HepG2 (cell line): Measurements from ENCODE around the gene LPAR1.

ENCODE experiments used
- HCFC1 ChIP-seq: fragments of 150-350 bp; IDR thresholded peaks from 2 replicates; pipeline ENCODE4 v1.6.1; 2014; ENCODE audit warnings: low read depth, low read length
- KDM3A ChIP-seq: IDR thresholded peaks from 2 replicates; pipeline ENCODE4 v1.6.1; 2018; ENCODE audit warnings: low read depth, missing compliant biosample characterization
- KLF13 ChIP-seq: sonication (generic); formaldehyde crosslinking; IDR thresholded peaks from 2 replicates; pipeline ENCODE4 v1.4.0; 2020; ENCODE audit warnings: mild to moderate bottlenecking, missing genetic modification reagents
- MAX ChIP-seq: IDR thresholded peaks from 2 replicates; pipeline ENCODE4 v1.6.1; 2012; ENCODE audit warnings: inconsistent platforms
- NR2C2 ChIP-seq: sonication (generic); formaldehyde crosslinking; IDR thresholded peaks from 2 replicates; pipeline ENCODE4 v1.4.0; 2020; ENCODE audit warnings: missing genetic modification reagents, mild to moderate bottlenecking, moderate library complexity, borderline replicate concordance
- SKIL ChIP-seq: sonication (generic); formaldehyde crosslinking; IDR thresholded peaks from 2 replicates; pipeline ENCODE4 v1.8.0; 2022; ENCODE audit warnings: missing genetic modification reagents, mild to moderate bottlenecking, moderate library complexity, borderline replicate concordance
- TAF1 ChIP-seq: sonication (generic); formaldehyde crosslinking; IDR thresholded peaks from 2 replicates; pipeline ENCODE4 v1.4.0; 2020; ENCODE audit warnings: missing genetic modification reagents
- ZNF562 ChIP-seq: sonication (generic); formaldehyde crosslinking; IDR thresholded peaks from 2 replicates; pipeline ENCODE4 v1.8.0; 2022; ENCODE audit warnings: missing genetic modification reagents, borderline replicate concordance
- ZNF710 ChIP-seq: sonication (generic); formaldehyde crosslinking; IDR thresholded peaks from 2 replicates; pipeline ENCODE4 v1.5.0; 2020; ENCODE audit warnings: mild to moderate bottlenecking, missing genetic modification reagents, borderline replicate concordance

GRCh38 chr9:110958847-110959246 is 79.4 kb downstream of the LPAR1 start:
- no peak for TF ChIP-seq MAX
- no peak for TF ChIP-seq KDM3A
- TF ChIP-seq ZNF562: no peak
- TF ChIP-seq TAF1 (CRISPR knock-in tag): no peak
- TF ChIP-seq SKIL (CRISPR knock-in tag): no peak
- TF ChIP-seq KLF13 (CRISPR knock-in tag): no peak
- TF ChIP-seq HCFC1: no peak
- no peak for TF ChIP-seq NR2C2
- no peak for TF ChIP-seq ZNF710 (CRISPR knock-in tag)
